Endothelial cell of coronary artery (primary cell): Measurements from ENCODE around the gene SLC26A9. TPM values are rescaled to one million over a fixed set of nuclear protein-coding genes. Genes with fewer than 3 reads are reported as not detected.

Experiments
- total RNA-seq: library from RNA; depleted of rRNA; stranded (reverse); fragments of >200 nt; gene quantifications from 2 replicates; pipeline ENCODE4 v1.2.3, GENCODE V29; 2014

The SLC26A9 gene, protein sequence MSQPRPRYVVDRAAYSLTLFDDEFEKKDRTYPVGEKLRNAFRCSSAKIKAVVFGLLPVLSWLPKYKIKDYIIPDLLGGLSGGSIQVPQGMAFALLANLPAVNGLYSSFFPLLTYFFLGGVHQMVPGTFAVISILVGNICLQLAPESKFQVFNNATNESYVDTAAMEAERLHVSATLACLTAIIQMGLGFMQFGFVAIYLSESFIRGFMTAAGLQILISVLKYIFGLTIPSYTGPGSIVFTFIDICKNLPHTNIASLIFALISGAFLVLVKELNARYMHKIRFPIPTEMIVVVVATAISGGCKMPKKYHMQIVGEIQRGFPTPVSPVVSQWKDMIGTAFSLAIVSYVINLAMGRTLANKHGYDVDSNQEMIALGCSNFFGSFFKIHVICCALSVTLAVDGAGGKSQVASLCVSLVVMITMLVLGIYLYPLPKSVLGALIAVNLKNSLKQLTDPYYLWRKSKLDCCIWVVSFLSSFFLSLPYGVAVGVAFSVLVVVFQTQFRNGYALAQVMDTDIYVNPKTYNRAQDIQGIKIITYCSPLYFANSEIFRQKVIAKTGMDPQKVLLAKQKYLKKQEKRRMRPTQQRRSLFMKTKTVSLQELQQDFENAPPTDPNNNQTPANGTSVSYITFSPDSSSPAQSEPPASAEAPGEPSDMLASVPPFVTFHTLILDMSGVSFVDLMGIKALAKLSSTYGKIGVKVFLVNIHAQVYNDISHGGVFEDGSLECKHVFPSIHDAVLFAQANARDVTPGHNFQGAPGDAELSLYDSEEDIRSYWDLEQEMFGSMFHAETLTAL
- total RNA-seq, result under 0.01 TPM in 2 replicates

DNA sequence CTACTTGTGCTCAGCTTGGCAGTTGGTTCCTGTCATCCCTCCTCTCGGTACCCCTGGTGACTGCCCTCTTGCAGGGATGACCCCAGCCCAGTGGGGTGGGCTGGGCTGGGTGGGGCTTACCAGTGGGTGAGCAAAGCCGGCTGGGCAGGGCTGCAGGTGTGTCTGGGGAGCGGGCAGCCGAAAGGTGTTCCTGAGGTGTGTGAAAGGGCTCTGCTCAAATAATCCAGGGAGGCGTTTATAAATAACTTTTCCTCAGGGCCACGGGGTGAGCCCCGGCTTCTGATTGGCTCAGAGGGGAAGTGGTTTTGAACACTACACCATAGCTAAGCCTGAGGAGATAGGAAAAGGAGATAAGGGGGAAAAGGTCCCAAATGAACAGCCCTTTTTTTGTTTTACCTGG lies at the start of gene SLC26A9:
Gene SLC26A9, minus strand, starts transcription at position 212 of the 400 bp plus-strand sequence. CDS start 7,636 bp downstream, outside the sequence.

Other genes starting within 250 kb of the SLC26A9 start
- 86.6 and 119 TPM in 2 replicates for gene NUCKS1, start 193.3 kb downstream of the SLC26A9 start, total RNA-seq
- 17.6 and 19.7 TPM in 2 replicates for gene RAB29, start 168.0 kb downstream of the SLC26A9 start, total RNA-seq
- gene SLC41A1, start 130.3 kb downstream of the SLC26A9 start, total RNA-seq, result 7.1 and 15.3 TPM in 2 replicates
- gene PM20D1, start 93.3 kb downstream of the SLC26A9 start, total RNA-seq, result not detected in 2 replicates
- 0.09 and 0.47 TPM in 2 replicates for gene RAB7B, start 59.9 kb upstream of the SLC26A9 start, total RNA-seq
- gene CTSE, start 80.4 kb upstream of the SLC26A9 start, total RNA-seq, result 0.27 TPM in 1 of 2 replicates, not detected in the other
- not detected in 2 replicates for gene RHEX, start 109.7 kb upstream of the SLC26A9 start, total RNA-seq
- gene AVPR1B, start 173.9 kb upstream of the SLC26A9 start, total RNA-seq, result under 0.01 TPM in 1 of 2 replicates, not detected in the other